CD8-positive, alpha-beta memory T cell (primary cell): Measurements from ENCODE around the gene ANKDD1A. TPM values are rescaled to one million over a fixed set of nuclear protein-coding genes. Genes with fewer than 3 reads are reported as not detected.

Experiments used
- CTCF ChIA-PET: fragments of 350-600 bp; sonication (Branson Sonifier 250); formaldehyde crosslinking; loops from one replicate; lab custom pipeline; 2021; ENCODE audit warnings: antibody characterized with exemption; lab: Charles Lee
- POLR2A ChIA-PET: fragments of 350-600 bp; sonication (Branson Sonifier 250); formaldehyde crosslinking; loops from one replicate; lab custom pipeline; 2021; ENCODE audit warnings: antibody characterized with exemption; lab: Charles Lee
- DNase-seq, 5 donors: peaks; one replicate each; pipeline versions ENCODE4 v3.0.0 to v3.0.0-alpha.2; 2020 to 2022; ENCODE audit warnings: mixed read lengths in 1 of 5
- H3K27ac ChIP-seq: one replicate; pipeline ENCODE4 v1.7.0; 2013; ENCODE audit warnings: low read depth, mild to moderate bottlenecking, low read length, moderate library complexity
- H3K27me3 ChIP-seq: 2 replicates; pipeline ENCODE4 v1.7.0; 2013; ENCODE audit warnings: low read length, mild to moderate bottlenecking; ENCODE audit not compliant: insufficient read depth, poor library complexity, severe bottlenecking
- H3K36me3 ChIP-seq: 2 replicates; pipeline ENCODE4 v1.7.0; 2013; ENCODE audit warnings: mild to moderate bottlenecking, low read length, moderate library complexity; ENCODE audit not compliant: insufficient read depth
- H3K4me1 ChIP-seq: 2 replicates; pipeline ENCODE4 v1.7.0; 2013; ENCODE audit warnings: mild to moderate bottlenecking, low read length, moderate library complexity; ENCODE audit not compliant: insufficient read depth
- H3K4me3 ChIP-seq: 2 replicates; pipeline ENCODE4 v1.7.0; 2013; ENCODE audit warnings: mild to moderate bottlenecking, low read length
- H3K9me3 ChIP-seq: 2 replicates; pipeline ENCODE4 v1.7.0; 2013; ENCODE audit warnings: mild to moderate bottlenecking, low read length
- H3K27ac Mint-ChIP-seq, 8 donors: one replicate each; pipeline ENCODE4 v1.8.0; 2020 to 2021; ENCODE audit warnings: mixed read lengths in 8 of 8, mild to moderate bottlenecking in 6 of 8, inconsistent platforms in 3 of 8, moderate library complexity in 3 of 8
- H3K27me3 Mint-ChIP-seq, 2 donors: one replicate each; pipeline ENCODE4 v1.8.0; 2020 to 2021; ENCODE audit warnings: mixed read lengths in 2 of 2, mild to moderate bottlenecking in 1 of 2, moderate library complexity in 1 of 2
- H3K36me3 Mint-ChIP-seq, 3 donors: one replicate each; pipeline ENCODE4 v1.8.0; 2020 to 2021; ENCODE audit warnings: mixed read lengths in 3 of 3, inconsistent platforms in 1 of 3, mild to moderate bottlenecking in 1 of 3
- H3K4me1 Mint-ChIP-seq, 3 donors: one replicate each; pipeline ENCODE4 v1.8.0; 2020 to 2021; ENCODE audit warnings: mixed read lengths in 3 of 3, inconsistent platforms in 1 of 3, mild to moderate bottlenecking in 1 of 3
- H3K4me3 Mint-ChIP-seq, 7 donors: one replicate each; pipeline ENCODE4 v1.8.0; 2020 to 2021; ENCODE audit warnings: mixed read lengths in 7 of 7, mild to moderate bottlenecking in 6 of 7, moderate library complexity in 4 of 7, inconsistent platforms in 2 of 7
- H3K9me3 Mint-ChIP-seq, 5 donors: one replicate each; pipeline ENCODE4 v1.8.0; 2020 to 2022; ENCODE audit warnings: mixed read lengths in 5 of 5, mild to moderate bottlenecking in 3 of 5, moderate library complexity in 2 of 5, inconsistent platforms in 1 of 5
- polyA plus RNA-seq: library from polyadenylated mRNA; unstranded; fragments of 300-500 nt; fragmentation: Illumina TruSeq; gene quantifications from one replicate; pipeline ENCODE4 v1.2.3, GENCODE V29; 2021
- total RNA-seq, 2 experiments: library from RNA; stranded (reverse); gene quantifications; one replicate each; pipeline ENCODE4 v1.2.3, GENCODE V29; 2021

ANKDD1A gene
- total and polyA plus RNA-seq, 3 experiments from 2014 or later: 2.4 to 3.0 (median 3.0) TPM

DNA sequence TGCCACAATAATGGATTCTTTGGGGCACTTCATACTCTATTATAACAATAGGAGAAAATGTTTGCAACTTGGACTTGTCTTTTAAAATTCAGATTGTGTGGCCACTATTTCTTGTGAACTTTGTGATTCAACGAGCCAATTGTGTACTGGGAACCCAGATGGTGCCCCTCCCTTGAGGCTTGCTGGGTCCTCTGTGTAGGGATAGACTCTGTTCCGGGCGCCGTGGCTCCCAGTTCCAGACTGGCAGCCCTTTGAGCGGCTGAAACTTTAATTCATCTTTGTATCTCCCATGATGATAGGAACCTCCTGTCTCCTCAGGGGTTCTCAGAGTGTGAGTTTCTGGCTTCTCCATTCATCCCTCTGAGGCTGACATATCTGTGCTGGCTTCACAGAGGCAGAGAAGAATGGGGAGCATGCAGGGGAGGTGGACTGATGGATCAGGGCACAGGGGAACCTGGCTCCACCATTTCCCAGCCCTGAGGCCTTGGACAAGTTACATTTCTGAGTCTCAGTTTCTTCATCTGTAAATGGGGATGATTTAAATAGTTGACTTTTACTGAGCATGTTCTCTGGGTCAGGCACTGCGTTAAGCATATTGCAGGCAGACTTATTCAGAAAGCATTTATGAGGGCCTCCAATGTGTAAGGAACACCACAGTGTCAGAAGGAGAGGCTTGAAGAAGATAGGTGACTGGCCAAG, 15.2 kb upstream of the ANKDD1A start:
- Mint-ChIP-seq H3K9me3 (peaks cover 0 to 7% (median 3%) of the 10 kb centered on the region in 5 donors), H3K4me1 (peaks cover 61 to 74% (median 72%) of the 10 kb centered on the region in 3 donors), H3K27ac (peak overlapping the region; percentile 95 to 99 (median 98)), H3K27me3 (no peaks in the 10 kb centered on the region), H3K4me3 (peak overlapping the region; percentile 78 to 94 (median 87)), H3K36me3 (peaks cover 0 to 8% (median 6%) of the 10 kb centered on the region in 3 donors)
- H3K4me3 ChIP-seq: no peak overlapping the region
- CTCF ChIA-PET: interaction anchor here (1.7 to 5.7 kb wide), 2 partner anchors 9 to 60 kb away, joined by 3 to 62 read pairs; no protein-coding TSS in a partner anchor
- peaks cover 55% of the 10 kb centered on the region for H3K4me1 ChIP-seq
- H3K27me3 ChIP-seq: no peaks in the 10 kb centered on the region
- H3K9me3 ChIP-seq: peaks cover 4% of the 10 kb centered on the region
- no peak overlapping the region for H3K27ac ChIP-seq
- no peaks in the 10 kb centered on the region for H3K36me3 ChIP-seq
- no peak for DNase-seq
- POLR2A ChIA-PET: no interaction called here

DNA sequence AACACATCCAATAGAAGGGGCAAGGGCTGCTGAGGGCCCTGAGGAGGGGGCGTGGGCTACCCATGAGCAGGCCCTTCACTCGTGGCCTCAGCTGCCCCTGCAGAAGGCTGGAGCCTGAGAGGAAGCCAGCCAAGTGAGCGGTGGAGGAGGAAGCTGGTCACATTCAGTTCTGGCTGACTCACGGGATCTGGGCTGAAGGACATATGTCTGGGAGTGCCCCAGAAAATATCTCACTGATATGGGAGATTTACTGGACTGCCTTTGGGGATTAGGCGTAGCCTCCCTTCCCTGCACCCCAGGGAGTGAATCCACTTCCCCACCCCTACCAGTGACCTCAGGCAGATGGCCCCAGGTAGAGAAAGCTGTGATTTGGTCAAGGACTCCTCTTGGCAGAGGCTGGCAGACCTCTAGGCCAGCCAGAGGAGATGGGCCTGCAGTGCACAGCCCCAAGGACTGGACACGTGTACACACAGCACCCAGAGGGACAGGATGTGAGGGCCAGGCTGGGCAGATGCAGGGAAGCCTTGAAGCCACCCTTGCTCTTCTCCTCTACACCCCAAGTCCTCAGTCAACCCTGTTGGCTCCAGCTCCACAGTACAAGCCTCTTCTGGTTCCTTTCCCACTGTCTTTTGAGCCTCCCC, 14.2 kb upstream of the ANKDD1A start:
- ChIA-PET CTCF (interaction anchor here (1.5 to 5.7 kb wide), 3 partner anchors 8 to 170 kb away, joined by 3 to 62 read pairs (median 4); no protein-coding TSS in a partner anchor), POLR2A (no interaction called here)
- Histone ChIP-seq H3K27ac (no peak overlapping the region), H3K4me1 (peaks cover 55% of the 10 kb centered on the region), H3K27me3 (no peaks in the 10 kb centered on the region), H3K4me3 (no peak overlapping the region), H3K9me3 (peaks cover 4% of the 10 kb centered on the region), H3K36me3 (no peaks in the 10 kb centered on the region)
- Mint-ChIP-seq H3K4me3 (peak overlapping the region in 2 of 7 donors; percentile 26 to 59), H3K9me3 (peaks cover 0 to 6% (median 3%) of the 10 kb centered on the region in 5 donors), H3K27ac (peak overlapping the region; percentile 2 to 96 (median 72)), H3K36me3 (peaks cover 0 to 8% (median 6%) of the 10 kb centered on the region in 3 donors), H3K27me3 (no peaks in the 10 kb centered on the region), H3K4me1 (peaks cover 61 to 74% (median 72%) of the 10 kb centered on the region in 3 donors)
- no peak for DNase-seq

DNA sequence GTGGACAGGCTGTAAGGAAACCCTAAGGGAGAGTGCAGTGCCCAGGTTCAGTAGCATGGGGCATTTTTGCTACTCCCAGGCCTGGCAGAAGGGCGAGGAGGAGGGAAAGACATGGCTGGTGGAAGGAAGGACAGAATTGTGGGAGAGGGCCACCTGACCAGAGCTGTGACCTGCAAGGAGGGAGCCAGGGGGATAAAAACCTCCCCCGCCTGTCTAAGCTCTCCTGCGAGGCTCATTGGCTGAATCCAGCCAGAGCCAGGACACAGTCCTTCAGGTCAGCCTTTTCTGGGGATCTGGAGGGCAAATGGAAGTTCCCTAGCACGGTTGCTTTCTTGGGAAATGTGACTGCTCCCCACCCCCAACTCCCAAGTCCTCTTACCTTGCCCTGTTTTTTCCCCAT, 13.3 kb upstream of the ANKDD1A start:
- ChIA-PET POLR2A (no interaction called here), CTCF (interaction anchor here (1.0 to 1.5 kb wide), 3 partner anchors 58 to 170 kb away, joined by 4 read pairs; no protein-coding TSS in a partner anchor)
- Histone ChIP-seq H3K36me3 (no peaks in the 10 kb centered on the region), H3K27ac (no peak overlapping the region), H3K4me3 (no peak overlapping the region), H3K9me3 (peaks cover 4% of the 10 kb centered on the region), H3K27me3 (no peaks in the 10 kb centered on the region), H3K4me1 (peaks cover 55% of the 10 kb centered on the region)
- DNase-seq: no peak
- Mint-ChIP-seq H3K27me3 (no peaks in the 10 kb centered on the region), H3K9me3 (peaks cover 0 to 6% (median 3%) of the 10 kb centered on the region in 5 donors), H3K36me3 (peaks cover 0 to 8% (median 6%) of the 10 kb centered on the region in 3 donors), H3K27ac (peak overlapping the region in 4 of 8 donors; percentile 2 to 83 (median 36)), H3K4me1 (peaks cover 60 to 74% (median 72%) of the 10 kb centered on the region in 3 donors), H3K4me3 (peak overlapping the region in 1 of 7 donors; percentile 26)

DNA sequence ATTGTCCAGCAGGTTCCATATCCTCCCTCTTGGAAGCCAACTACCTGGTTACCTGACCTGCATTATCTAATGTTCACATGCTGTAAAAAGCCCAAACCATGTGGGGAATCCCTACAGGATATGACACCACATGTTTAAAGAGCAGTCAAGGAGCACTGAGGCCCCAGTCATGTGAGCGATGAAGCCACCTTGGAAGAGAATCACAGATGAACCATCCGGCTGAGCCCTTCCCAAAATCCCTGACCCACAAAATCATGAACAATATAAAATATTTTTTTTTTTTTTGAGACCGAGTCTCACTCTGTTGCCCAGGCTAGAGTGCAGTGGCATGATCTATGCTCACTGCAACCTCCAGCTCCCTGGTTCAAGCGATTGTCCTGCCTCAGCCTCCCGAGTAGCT, 10.6 kb upstream of the ANKDD1A start:
- no peak for DNase-seq
- Mint-ChIP-seq H3K36me3 (peaks cover 0 to 8% (median 6%) of the 10 kb centered on the region in 3 donors), H3K4me3 (no peak overlapping the region), H3K9me3 (peaks cover 0 to 6% (median 3%) of the 10 kb centered on the region in 5 donors), H3K27me3 (no peaks in the 10 kb centered on the region), H3K4me1 (peaks cover 48 to 67% (median 61%) of the 10 kb centered on the region in 3 donors), H3K27ac (peak overlapping the region in 6 of 8 donors; percentile 33 to 84 (median 66))
- Histone ChIP-seq H3K36me3 (no peaks in the 10 kb centered on the region), H3K27ac (no peak overlapping the region), H3K9me3 (peaks cover 4% of the 10 kb centered on the region), H3K4me1 (peaks cover 40% of the 10 kb centered on the region), H3K4me3 (no peak overlapping the region), H3K27me3 (no peaks in the 10 kb centered on the region)
- POLR2A ChIA-PET: no interaction called here
- CTCF ChIA-PET: interaction anchor here (1.3 to 1.6 kb wide), 2 partner anchors 8 to 173 kb away, joined by 4 to 7 read pairs; no protein-coding TSS in a partner anchor

DNA sequence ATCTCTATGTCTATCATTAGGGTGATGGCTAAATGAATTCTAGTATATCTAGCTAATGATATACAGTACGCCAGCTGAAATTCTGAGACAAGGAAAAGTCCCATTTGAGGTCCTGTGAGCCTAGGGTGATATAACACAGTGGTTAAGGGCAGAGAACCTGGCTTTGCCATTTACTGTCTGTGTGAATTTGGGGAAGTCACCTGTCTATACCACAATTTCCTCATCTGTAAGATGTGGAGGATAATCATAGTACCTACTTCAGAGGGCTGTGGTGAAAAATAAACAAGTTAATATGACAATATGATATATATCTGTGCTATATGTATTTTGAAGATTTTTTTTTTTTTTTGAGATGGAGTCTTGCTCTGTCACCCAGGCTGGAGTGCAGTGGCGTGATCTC, 9.8 kb upstream of the ANKDD1A start:
- peak overlapping the region; percentile 48 to 85 (median 64) for H3K27ac Mint-ChIP-seq
- DNase-seq: peak in 3 of 5 donors; percentile 56 to 76 (median 57)
- ChIA-PET POLR2A (interaction anchor here (0.6 kb wide), 1 partner anchor 9 kb away, joined by 6 read pairs; no protein-coding TSS in a partner anchor), CTCF (interaction anchor here (1.3 to 1.6 kb wide), 2 partner anchors 9 to 174 kb away, joined by 4 to 7 read pairs; no protein-coding TSS in a partner anchor)
- H3K4me1 ChIP-seq: peaks cover 32% of the 10 kb centered on the region
- peak overlapping the region in 6 of 7 donors; percentile 5 to 66 (median 32) for H3K4me3 Mint-ChIP-seq
- no peaks in the 10 kb centered on the region for H3K36me3 ChIP-seq
- H3K4me3 ChIP-seq: no peak overlapping the region
- H3K27ac ChIP-seq: no peak overlapping the region
- peaks cover 0 to 6% (median 3%) of the 10 kb centered on the region in 5 donors for H3K9me3 Mint-ChIP-seq
- no peaks in the 10 kb centered on the region for H3K27me3 ChIP-seq
- H3K27me3 Mint-ChIP-seq: no peaks in the 10 kb centered on the region
- peaks cover 4% of the 10 kb centered on the region for H3K9me3 ChIP-seq
- H3K36me3 Mint-ChIP-seq: peaks cover 0 to 8% (median 6%) of the 10 kb centered on the region in 3 donors
- H3K4me1 Mint-ChIP-seq: peaks cover 40 to 59% (median 54%) of the 10 kb centered on the region in 3 donors

DNA sequence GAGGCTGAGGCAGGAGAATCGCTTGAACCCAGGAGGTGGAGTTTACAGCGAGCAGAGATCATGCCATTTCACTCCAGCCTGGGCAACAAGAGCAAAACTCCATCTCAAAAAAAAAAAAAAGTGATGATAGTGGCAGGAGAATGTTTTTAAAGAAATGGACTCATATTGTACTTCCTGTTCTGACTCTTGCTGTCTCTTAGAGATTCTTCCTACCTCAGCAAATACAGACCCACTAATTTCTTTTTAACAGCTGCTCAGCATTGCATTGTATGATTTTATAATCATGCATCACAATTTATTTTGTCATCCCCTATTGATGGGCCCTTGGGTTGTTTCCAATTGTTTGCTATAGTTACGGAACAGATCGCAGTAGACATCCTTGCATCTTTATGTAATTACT, 8.8 kb upstream of the ANKDD1A start:
- Mint-ChIP-seq H3K27me3 (no peaks in the 10 kb centered on the region), H3K27ac (peak overlapping the region in 2 of 8 donors; percentile 19 to 77)

DNA sequence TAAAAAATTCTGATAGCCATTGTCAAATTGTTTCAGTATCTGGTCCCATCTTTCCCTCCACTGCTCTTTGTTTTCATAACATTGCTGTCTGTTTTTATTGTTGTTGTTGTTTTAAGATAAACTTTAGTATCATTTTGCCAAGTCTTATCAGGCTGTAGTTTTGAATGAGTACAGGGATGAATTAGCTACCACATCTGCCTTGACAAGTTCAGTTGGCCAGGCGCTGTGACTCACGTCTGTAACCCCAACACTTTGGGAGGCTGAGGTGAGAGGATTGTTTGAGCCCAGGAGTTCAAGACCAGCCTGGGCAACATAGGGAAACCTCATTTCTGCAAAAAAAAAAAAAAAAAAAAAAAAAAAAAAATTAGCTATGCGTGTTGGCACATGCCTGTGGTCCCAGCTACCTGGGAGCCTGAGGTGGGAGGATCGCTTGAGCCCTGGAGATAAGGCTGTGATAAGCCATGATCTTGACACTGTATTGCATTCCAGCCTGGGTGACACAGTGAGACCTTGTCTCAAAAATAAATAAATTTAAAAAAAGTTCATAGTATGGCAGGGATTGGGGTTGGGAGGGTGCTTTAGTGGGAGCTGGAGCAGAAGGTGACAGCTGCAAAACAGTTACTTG, 8.3 kb upstream of the ANKDD1A start:
- peaks cover 0 to 8% (median 6%) of the 10 kb centered on the region in 3 donors for H3K36me3 Mint-ChIP-seq
- CTCF ChIA-PET: interaction anchor here (0.9 to 11.0 kb wide), 6 partner anchors 9 to 173 kb away, joined by 3 to 115 read pairs (median 8); no protein-coding TSS in a partner anchor
- no peak overlapping the region for H3K27ac ChIP-seq
- no peaks in the 10 kb centered on the region for H3K27me3 ChIP-seq
- H3K4me3 Mint-ChIP-seq: peak overlapping the region in 1 of 7 donors; percentile 32
- H3K4me1 ChIP-seq: peaks cover 29% of the 10 kb centered on the region
- no peaks in the 10 kb centered on the region for H3K36me3 ChIP-seq
- H3K4me3 ChIP-seq: no peak overlapping the region
- peaks cover 4% of the 10 kb centered on the region for H3K9me3 ChIP-seq
- peak overlapping the region in 1 of 8 donors; percentile 42 for H3K27ac Mint-ChIP-seq
- POLR2A ChIA-PET: interaction anchor here (0.6 to 1.0 kb wide), 4 partner anchors 9 to 479 kb away, joined by 3 read pairs; no protein-coding TSS in a partner anchor
- no peak for DNase-seq
- peaks cover 35 to 46% (median 44%) of the 10 kb centered on the region in 3 donors for H3K4me1 Mint-ChIP-seq
- peaks cover 0 to 6% (median 3%) of the 10 kb centered on the region in 5 donors for H3K9me3 Mint-ChIP-seq
- H3K27me3 Mint-ChIP-seq: peaks cover 0 to 2% of the 10 kb centered on the region in 2 donors

More for the DNA sequence above, 8.8 kb upstream of the ANKDD1A start:
- ChIA-PET POLR2A (interaction anchor here (1.0 kb wide), 1 partner anchor 8 kb away, joined by 3 read pairs; no protein-coding TSS in a partner anchor), CTCF (interaction anchor here (0.9 to 11.0 kb wide), 6 partner anchors 8 to 172 kb away, joined by 3 to 115 read pairs (median 5); no protein-coding TSS in a partner anchor)
- Mint-ChIP-seq H3K4me3 (peak overlapping the region in 1 of 7 donors; percentile 10), H3K4me1 (peaks cover 37 to 49% (median 49%) of the 10 kb centered on the region in 3 donors), H3K9me3 (peaks cover 0 to 6% (median 3%) of the 10 kb centered on the region in 5 donors), H3K36me3 (peaks cover 0 to 8% (median 6%) of the 10 kb centered on the region in 3 donors)
- Histone ChIP-seq H3K9me3 (peaks cover 4% of the 10 kb centered on the region), H3K27ac (no peak overlapping the region), H3K4me3 (no peak overlapping the region), H3K4me1 (peaks cover 29% of the 10 kb centered on the region), H3K36me3 (no peaks in the 10 kb centered on the region), H3K27me3 (no peaks in the 10 kb centered on the region)
- no peak for DNase-seq
